Natural killer cell treated with Interleukin-12 subunit alpha and Interleukin-12 subunit beta and Interleukin-15 and Interleukin-18, amount 100 ng/mL, for 72 hours (primary cell): ENCODE measurements around the gene SHISA5. TPM values are rescaled to one million over a fixed set of nuclear protein-coding genes. Genes with fewer than 3 reads are reported as not detected.
A peak's percentile ranks its signal among the peaks of the same experiment; 100 is the strongest.
"Not testable (repeated sequence)": the region's sequence is repeated elsewhere in the genome, so short reads cannot be mapped to it uniquely, and the experiment has no call there.

Experiments used
- ATAC-seq, 2 donors: fragments of 150-1000 bp; cut with Tn5 transposase in 1 of 2; sonication (Bioruptor Pico), chemical (Tn5 transposase) in 1 of 2; 2 replicates each; pipeline ENCODE4 v1.10.0; 2021
- DNase-seq: peaks from one replicate; pipeline ENCODE4 v3.0.0; 2022; ENCODE audit warnings: low spot score
- H3K27ac Mint-ChIP-seq, 2 donors: 1 replicate in 1 of 2; 2 replicates in 1 of 2; pipeline ENCODE4 v1.8.0; 2022; ENCODE audit warnings: mixed read lengths in 2 of 2, mild to moderate bottlenecking in 1 of 2, moderate library complexity in 1 of 2
- H3K27me3 Mint-ChIP-seq, 2 donors: 1 replicate in 1 of 2; 2 replicates in 1 of 2; pipeline ENCODE4 v1.8.0; 2022; ENCODE audit warnings: mixed read lengths in 2 of 2
- H3K36me3 Mint-ChIP-seq: one replicate; pipeline ENCODE4 v1.8.0; 2022; ENCODE audit warnings: mixed read lengths
- H3K4me1 Mint-ChIP-seq, 2 donors: 1 replicate in 1 of 2; 2 replicates in 1 of 2; pipeline ENCODE4 v1.8.0; 2022; ENCODE audit warnings: low read depth in 2 of 2, mixed read lengths in 2 of 2, mild to moderate bottlenecking in 1 of 2
- H3K4me3 Mint-ChIP-seq: one replicate; pipeline ENCODE4 v1.8.0; 2022; ENCODE audit warnings: mixed read lengths
- H3K9me3 Mint-ChIP-seq: 2 replicates; pipeline ENCODE4 v1.8.0; 2022; ENCODE audit warnings: mixed read lengths
- total RNA-seq, 2 donors: library from RNA; stranded (reverse); gene quantifications; one replicate each; pipeline ENCODE4 v1.2.3, GENCODE V29; 2022

The SHISA5 gene
- total RNA-seq, 2 donors from 2014 or later, result 88.4 to 126 TPM

GRCh38 chr3:48507256-48508061 lies 3.5 kb upstream of the SHISA5 start:
- Mint-ChIP-seq H3K27me3 (no peaks in the 10 kb centered on the region), H3K4me1 (peaks cover 7 to 23% of the 10 kb centered on the region in 2 donors), H3K4me3 (no peak overlapping the region), H3K9me3 (no peaks in the 10 kb centered on the region), H3K27ac (peak overlapping the region in 1 of 2 donors; percentile 17), H3K36me3 (no peaks in the 10 kb centered on the region)
- peak; percentile 69 for DNase-seq
- peak; percentile 65 to 68 for ATAC-seq

- Mint-ChIP-seq H3K36me3 (no peaks in the 10 kb centered on the region), H3K27ac (no peak overlapping the region), H3K9me3 (no peaks in the 10 kb centered on the region), H3K27me3 (no peaks in the 10 kb centered on the region), H3K4me1 (peaks cover 15 to 33% of the 10 kb centered on the region in 2 donors), H3K4me3 (peak overlapping the region; percentile 21)
- DNase-seq (no peak), ATAC-seq (no peak)
These were observed 2.1 kb upstream of the SHISA5 start for GRCh38 chr3:48505968-48506504.

- Mint-ChIP-seq H3K9me3 (no peaks in the 10 kb centered on the region), H3K4me1 (peaks cover 17 to 38% of the 10 kb centered on the region in 2 donors), H3K27ac (peak overlapping the region; percentile 41 to 67), H3K27me3 (no peaks in the 10 kb centered on the region), H3K36me3 (no peaks in the 10 kb centered on the region), H3K4me3 (peak overlapping the region; percentile 52)
- DNase-seq (no peak), ATAC-seq (no peak)
These were observed 1.2 kb upstream of the SHISA5 start for GRCh38 chr3:48505146-48505545.

GRCh38 chr3:48503401-48504050 lies 448 bp downstream of the SHISA5 start:
- Mint-ChIP-seq H3K4me1 (peaks cover 17 to 38% of the 10 kb centered on the region in 2 donors), H3K27ac (peak overlapping the region; percentile 50 to 81), H3K36me3 (no peaks in the 10 kb centered on the region), H3K27me3 (no peaks in the 10 kb centered on the region), H3K4me3 (peak overlapping the region; percentile 74), H3K9me3 (no peaks in the 10 kb centered on the region)
- DNase-seq (no peak), ATAC-seq (no peak)

- peaks cover 5% of the 10 kb centered on the region for H3K36me3 Mint-ChIP-seq
- peaks cover 14 to 36% of the 10 kb centered on the region in 2 donors for H3K4me1 Mint-ChIP-seq
- DNase-seq, result no peak
- H3K9me3 Mint-ChIP-seq, result no peaks in the 10 kb centered on the region
- peak overlapping the region; percentile 74 for H3K4me3 Mint-ChIP-seq
- H3K27me3 Mint-ChIP-seq, result no peaks in the 10 kb centered on the region
- H3K27ac Mint-ChIP-seq, result peak overlapping the region; percentile 50 to 81
- no peak for ATAC-seq
These were observed 1.2 kb downstream of the SHISA5 start for GRCh38 chr3:48502728-48503168.

- Mint-ChIP-seq H3K27ac (peak overlapping the region; percentile 50 to 81), H3K36me3 (peaks cover 5% of the 10 kb centered on the region), H3K9me3 (no peaks in the 10 kb centered on the region), H3K4me3 (peak overlapping the region; percentile 74), H3K4me1 (peaks cover 10 to 30% of the 10 kb centered on the region in 2 donors), H3K27me3 (no peaks in the 10 kb centered on the region)
- DNase-seq (no peak), ATAC-seq (no peak)
These were observed 1.9 kb downstream of the SHISA5 start for GRCh38 chr3:48502121-48502520.

GRCh38 chr3:48501196-48501595 lies 2.8 kb downstream of the SHISA5 start:
- ATAC-seq (no peak), DNase-seq (no peak)
- peaks cover 5% of the 10 kb centered on the region for H3K36me3 Mint-ChIP-seq
- no peaks in the 10 kb centered on the region for H3K9me3 Mint-ChIP-seq
- H3K27ac Mint-ChIP-seq, result peak overlapping the region in 1 of 2 donors; percentile 81
- H3K4me3 Mint-ChIP-seq, result no peak overlapping the region
- no peaks in the 10 kb centered on the region for H3K27me3 Mint-ChIP-seq
- peaks cover 10 to 30% of the 10 kb centered on the region in 2 donors for H3K4me1 Mint-ChIP-seq

- Mint-ChIP-seq H3K4me3 (no peak overlapping the region), H3K27me3 (no peaks in the 10 kb centered on the region), H3K27ac (peak overlapping the region in 1 of 2 donors; percentile 81), H3K36me3 (peaks cover 5% of the 10 kb centered on the region), H3K9me3 (no peaks in the 10 kb centered on the region), H3K4me1 (peaks cover 10 to 27% of the 10 kb centered on the region in 2 donors)
- DNase-seq (no peak), ATAC-seq (no peak)
These were observed 3.3 kb downstream of the SHISA5 start for GRCh38 chr3:48500656-48501055.

- H3K4me1 Mint-ChIP-seq, result no peaks in the 10 kb centered on the region
- ATAC-seq, result no peak
- H3K4me3 Mint-ChIP-seq, result no peak overlapping the region
- H3K9me3 Mint-ChIP-seq, result no peaks in the 10 kb centered on the region
- H3K36me3 Mint-ChIP-seq, result peaks cover 2% of the 10 kb centered on the region
- no peak overlapping the region for H3K27ac Mint-ChIP-seq
- DNase-seq, result no peak
- no peaks in the 10 kb centered on the region for H3K27me3 Mint-ChIP-seq
These were observed 10.8 kb downstream of the SHISA5 start for GRCh38 chr3:48493203-48493501.

GRCh38 chr3:48492461-48493202 lies 11.3 kb downstream of the SHISA5 start:
- ATAC-seq (no peak), DNase-seq (no peak)
- no peak overlapping the region for H3K27ac Mint-ChIP-seq
- H3K27me3 Mint-ChIP-seq, result no peaks in the 10 kb centered on the region
- no peak overlapping the region for H3K4me3 Mint-ChIP-seq
- no peaks in the 10 kb centered on the region for H3K9me3 Mint-ChIP-seq
- no peaks in the 10 kb centered on the region for H3K36me3 Mint-ChIP-seq
- H3K4me1 Mint-ChIP-seq, result no peaks in the 10 kb centered on the region

GRCh38 chr3:48486952-48487351 lies 17.0 kb downstream of the SHISA5 start:
- no peak for ATAC-seq
- Mint-ChIP-seq H3K9me3 (no peaks in the 10 kb centered on the region), H3K36me3 (no peaks in the 10 kb centered on the region), H3K27me3 (no peaks in the 10 kb centered on the region), H3K4me1 (no peaks in the 10 kb centered on the region), H3K4me3 (no peak overlapping the region), H3K27ac (no peak overlapping the region)
- no peak for DNase-seq

- not testable (repeated sequence) for DNase-seq, H3K36me3 Mint-ChIP-seq, ATAC-seq, H3K27me3 Mint-ChIP-seq, H3K27ac Mint-ChIP-seq, H3K4me3 Mint-ChIP-seq, H3K9me3 Mint-ChIP-seq
- peaks cover 20 to 22% of the 10 kb centered on the region in 2 donors for H3K4me1 Mint-ChIP-seq
These were observed 21.2 kb downstream of the SHISA5 start for GRCh38 chr3:48482822-48483221.

- not testable (repeated sequence) for ATAC-seq, H3K36me3 Mint-ChIP-seq, DNase-seq, H3K27ac Mint-ChIP-seq, H3K4me3 Mint-ChIP-seq, H3K9me3 Mint-ChIP-seq, H3K27me3 Mint-ChIP-seq
- peaks cover 25 to 28% of the 10 kb centered on the region in 2 donors for H3K4me1 Mint-ChIP-seq
These were observed 23.1 kb downstream of the SHISA5 start for GRCh38 chr3:48480891-48481290.
